NCI-H2196 treated with DMSO at 0.1 percent for 48 hours (cell line): Measurements from ENCODE around the gene RC3H1.
"Not testable (repeated sequence)": the region's sequence is repeated elsewhere in the genome, so short reads cannot be mapped to it uniquely, and the experiment has no call there.

Experiments used
- DNase-seq: peaks from one replicate; lab custom pipeline; 2025; ENCODE audit not compliant: unreplicated experiment; lab: John Stamatoyannopoulos, UW

The RC3H1 gene

GRCh38 chr1:173963477-173963876, 58.7 kb downstream of the RC3H1 start:
- no peak for DNase-seq

DNA sequence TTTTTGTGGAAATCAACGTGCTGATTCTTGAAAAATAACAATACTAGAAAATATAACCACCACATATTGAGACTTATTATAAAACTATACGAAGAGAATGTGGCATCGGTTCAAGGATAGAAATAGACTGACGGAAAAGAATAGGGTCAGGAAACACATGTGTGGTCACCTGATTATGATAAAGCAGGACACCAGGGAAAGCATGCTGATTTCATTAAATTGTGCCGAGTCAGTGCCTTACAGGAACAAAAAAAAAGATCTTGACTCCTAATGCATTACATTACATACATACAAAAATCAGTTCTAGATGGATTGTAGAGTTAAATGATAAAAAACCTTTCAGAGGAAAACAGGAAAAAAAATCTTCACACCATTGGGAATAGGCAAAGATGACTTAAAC, 61.5 kb downstream of the RC3H1 start:
- no peak for DNase-seq

GRCh38 chr1:173954179-173954578, 68.0 kb downstream of the RC3H1 start:
- no peak for DNase-seq

DNA sequence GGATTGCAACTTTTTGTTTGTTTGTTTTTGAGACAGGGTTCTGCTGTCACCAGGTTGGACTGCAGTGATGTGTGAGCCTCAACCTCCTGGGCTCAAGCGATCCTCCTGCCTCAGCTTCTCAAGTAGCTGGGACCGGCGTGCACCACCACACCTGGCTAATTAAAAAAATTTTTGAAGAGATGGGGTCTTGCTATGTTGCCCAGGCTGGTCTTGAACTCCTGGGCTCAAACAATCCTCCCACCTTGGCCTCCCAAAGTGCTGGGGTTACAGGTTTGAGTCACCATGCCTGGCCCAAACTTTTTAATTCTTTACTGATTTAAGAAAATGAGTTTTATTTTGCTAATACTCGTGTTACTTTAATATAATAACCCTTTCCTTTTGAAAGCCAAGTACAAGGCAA, 73.6 kb downstream of the RC3H1 start:
- no peak for DNase-seq

- no peak for DNase-seq
Measured at GRCh38 chr1:173946380-173946921, 75.7 kb downstream of the RC3H1 start.

DNA sequence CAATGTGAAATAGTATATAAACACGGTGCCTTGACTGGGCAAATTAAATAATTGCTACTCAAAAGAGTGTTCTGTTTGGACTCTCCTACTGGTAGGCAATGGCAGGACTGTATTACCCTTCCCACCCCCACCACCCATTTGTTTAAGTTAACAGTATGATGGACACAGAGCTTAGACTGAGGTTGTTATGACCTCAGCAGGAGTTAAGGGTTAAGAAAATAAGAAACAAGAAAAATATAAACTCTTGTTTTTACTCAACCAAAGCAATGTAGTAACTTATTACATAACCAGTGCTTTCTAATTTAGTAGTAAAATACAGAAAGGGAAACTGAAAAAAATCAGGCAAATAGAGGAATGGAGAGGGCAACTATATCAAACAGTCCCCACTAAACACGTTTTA, 85.1 kb downstream of the RC3H1 start:
- no peak for DNase-seq

DNA sequence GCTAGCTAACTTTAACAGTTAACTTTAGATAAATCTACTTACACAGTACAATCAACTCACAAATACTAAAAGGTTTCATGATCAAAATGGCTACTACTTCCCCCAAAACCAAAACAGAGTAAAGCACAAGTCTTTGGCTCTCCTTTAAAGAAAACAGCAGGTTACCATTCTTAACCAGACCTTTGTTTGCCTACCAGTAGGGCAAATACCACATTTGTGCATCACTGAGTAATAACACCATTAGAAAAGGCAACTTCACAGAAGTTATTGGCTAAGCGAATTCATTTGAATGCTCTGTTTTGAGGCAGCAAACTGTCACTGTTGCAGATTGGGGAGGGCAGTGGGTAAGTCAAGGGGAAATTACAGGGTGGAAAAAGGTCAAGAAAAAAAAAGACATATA, 87.7 kb downstream of the RC3H1 start:
- DNase-seq, result no peak

DNA sequence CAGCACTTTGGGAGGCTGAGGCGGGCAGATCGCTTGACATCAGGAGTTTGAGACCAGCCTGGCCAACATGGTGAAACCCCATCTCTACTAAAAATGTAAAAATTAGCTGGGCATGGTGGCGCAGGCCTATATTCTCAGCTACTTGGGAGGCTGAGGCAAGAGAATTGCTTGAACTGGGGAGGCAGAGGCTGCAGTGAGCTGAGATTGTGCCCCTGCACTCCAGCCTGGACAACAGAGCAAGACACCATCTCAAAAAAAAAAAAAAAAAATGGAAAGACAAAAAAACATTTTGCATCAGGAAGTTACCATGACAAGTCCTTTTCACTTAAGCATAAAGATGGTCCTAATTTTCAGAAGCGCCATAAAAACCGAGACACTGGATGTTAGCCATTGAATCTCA, 91.6 kb downstream of the RC3H1 start:
- not testable (repeated sequence) for DNase-seq

DNA sequence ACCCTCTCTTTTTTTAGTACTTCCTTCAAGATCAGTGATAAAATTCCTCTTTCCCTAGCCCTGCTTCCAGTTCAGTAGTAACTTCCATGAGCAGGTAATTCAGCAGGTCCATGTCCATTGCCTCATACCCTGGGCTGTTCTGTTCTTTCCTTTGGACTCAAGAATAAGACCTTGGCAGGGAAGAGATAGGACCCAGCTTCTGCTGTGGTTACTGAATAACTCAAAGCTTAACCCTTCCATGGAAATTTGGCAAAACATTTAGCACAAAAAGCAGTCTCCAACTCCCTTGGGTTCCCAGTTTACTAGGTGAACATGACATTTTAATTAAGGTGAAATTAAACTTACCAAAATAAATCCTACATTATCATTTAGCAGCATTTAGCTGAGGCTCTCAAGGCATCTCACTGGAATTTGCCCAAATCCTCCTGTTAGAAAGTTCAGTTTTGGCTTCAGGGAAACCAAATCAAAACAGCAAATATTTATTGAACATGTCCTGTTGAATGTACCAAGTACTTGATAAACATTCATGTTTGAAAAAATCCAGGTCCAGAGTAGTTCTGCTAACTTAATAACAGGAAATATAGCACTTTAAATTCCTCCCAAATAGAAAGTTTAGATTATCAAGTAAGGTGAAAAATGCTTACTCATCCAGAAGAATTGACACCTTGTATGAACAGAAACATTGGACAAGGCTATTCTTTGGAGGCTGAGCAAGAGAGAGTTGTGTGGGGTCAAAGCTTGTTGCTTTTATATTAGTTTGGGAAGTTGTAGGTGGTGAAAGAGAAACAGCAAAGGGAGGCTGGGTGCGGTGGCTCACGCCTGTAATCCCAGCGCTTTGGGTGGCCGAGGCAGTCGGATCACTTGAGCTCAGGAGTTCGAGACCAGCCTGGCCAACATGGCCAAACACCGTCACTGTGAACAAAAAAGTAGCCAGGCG, 96.6 kb downstream of the RC3H1 start:
- DNase-seq, result no peak

DNA sequence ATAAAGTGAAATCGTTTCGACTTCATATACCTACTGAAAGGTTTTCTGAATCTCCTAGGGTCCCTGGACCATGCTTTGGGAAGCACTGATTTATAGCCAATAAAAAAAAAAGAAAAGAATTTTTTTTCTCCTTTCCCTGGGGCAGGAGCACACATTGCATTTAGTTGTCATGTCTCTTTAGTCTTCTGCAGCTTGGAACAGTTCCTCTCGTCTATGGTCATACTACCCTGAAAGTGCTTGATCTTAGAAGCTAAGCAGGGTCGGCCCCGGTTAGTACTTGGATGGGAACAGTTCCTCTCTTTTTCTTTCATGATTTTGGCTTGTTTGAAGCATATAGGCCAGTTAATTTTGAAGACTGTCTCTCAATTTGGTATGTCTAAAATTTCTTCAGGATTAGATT, 101.3 kb downstream of the RC3H1 start:
- no peak for DNase-seq

GRCh38 chr1:173917635-173918493, 104.3 kb downstream of the RC3H1 start:
- no peak for DNase-seq

GRCh38 chr1:173917149-173917548, 105.0 kb downstream of the RC3H1 start, which contains the start of gene SERPINC1:
Gene SERPINC1 (minus strand): TSS chr1:173917327. CDS start chr1:173917259, 68 bp downstream.
- DNase-seq, result no peak

DNA sequence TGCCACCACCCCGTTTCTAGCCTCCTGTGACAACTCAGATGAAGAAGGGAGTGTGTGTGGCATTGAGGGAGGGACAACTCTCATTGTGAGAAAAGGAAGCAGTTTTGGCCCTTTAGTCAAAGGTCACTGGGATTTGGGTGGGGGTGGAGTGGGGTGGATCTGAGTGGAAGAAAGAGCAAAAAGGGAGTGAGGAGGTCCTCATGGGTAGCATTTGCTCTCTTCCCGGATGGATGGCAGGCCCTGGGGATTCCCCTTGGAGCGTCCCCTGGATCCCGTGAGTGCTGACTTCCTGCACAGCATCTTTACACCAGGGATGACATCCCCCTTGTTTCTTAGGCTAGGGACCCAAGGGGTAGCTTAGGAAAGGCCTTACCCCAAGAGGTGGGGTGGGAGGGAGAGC, 105.5 kb downstream of the RC3H1 start:
- no peak for DNase-seq

GRCh38 chr1:173915596-173915995, 106.6 kb downstream of the RC3H1 start:
- DNase-seq, result no peak

GRCh38 chr1:173914366-173914871, 107.7 kb downstream of the RC3H1 start:
- no peak for DNase-seq

DNA sequence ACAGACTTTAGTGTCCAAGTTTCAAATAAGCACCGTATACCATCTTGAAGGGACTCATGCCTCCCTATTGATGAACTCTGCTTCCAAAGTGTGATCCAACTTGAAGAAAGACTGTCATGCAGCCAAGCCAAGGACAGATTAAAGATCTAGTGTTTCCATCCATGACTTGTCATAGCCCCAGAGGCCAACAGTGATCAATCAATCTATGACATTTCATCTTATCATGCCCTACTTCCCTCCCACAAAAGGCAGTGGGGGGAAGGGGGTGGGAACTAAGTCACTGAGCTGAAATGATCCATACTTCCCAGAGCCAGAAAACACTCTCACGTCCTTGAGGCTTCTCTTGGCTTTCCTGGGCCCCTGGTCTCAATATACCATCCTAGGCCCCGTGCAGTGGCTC, 109.0 kb downstream of the RC3H1 start:
- DNase-seq, result no peak

DNA sequence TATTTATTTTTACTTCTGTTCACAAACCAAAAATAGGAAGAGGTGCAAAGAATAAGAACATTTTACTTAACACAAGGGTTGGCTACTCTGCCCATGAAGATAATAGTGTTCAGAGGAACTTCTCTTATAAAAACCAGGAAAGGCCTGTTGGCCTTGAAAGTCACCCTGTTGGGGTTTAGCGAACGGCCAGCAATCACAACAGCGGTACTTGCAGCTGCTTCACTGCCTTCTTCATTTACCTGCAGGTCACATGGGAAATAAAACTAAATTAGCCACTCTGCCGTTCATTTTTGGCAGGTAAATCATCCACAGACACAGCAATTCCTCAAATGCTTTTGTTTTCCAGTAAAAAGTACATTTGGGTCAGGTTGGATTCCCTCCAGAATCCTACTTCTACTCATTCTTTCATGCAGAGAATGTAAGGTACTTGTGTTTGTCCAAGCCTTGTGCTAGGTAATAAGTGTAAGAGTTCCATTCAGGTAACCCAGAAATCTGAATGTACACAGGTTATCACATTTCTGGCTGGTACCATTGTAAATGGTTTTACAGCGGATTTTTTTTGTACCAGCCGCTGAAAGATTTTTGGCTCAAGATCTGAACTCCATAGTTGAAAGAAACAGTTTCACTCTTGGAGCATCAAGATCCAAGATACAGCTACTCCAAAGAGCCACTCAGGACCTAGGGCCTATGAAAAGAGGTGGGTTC, 118.2 kb downstream of the RC3H1 start:
- no peak for DNase-seq

DNA sequence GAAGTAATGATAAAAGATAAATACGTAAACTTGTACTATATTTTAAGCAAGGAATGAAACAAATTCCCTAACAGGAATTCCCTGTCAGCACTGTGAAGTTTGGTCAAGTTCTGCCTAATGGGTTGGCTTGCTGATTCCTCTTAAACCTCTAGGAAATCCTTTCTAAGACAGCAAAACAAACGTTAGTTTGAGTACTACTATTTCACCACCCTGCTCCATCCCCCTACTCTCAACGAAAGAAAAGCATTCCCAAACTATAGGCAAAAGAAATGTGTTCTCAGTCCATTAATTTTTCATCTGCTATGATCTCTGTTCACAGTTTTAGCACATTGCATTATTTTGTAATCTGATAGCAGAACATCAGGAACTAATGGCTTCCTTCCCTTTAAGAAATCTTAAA, 121.2 kb downstream of the RC3H1 start:
- DNase-seq, result no peak

GRCh38 chr1:173900427-173900826, 121.7 kb downstream of the RC3H1 start:
- no peak for DNase-seq

DNA sequence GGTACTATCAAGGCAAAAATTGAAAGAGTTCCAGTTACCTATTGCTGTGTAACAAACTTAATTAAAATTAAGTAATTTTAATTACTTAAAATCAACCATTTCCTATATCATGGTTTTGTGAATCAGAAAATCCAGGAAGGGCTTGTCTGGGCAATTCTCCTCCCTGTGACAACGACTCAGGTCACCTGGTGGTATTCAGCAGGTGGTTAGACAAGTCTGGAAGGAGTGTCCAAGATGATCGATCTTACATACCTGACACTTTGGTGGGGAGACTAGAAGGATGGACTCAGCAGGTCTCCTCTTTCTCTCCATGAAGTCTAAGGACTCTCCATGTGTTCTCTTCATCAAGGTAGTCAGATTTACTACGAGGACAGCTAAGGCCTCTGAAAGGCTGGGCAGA, 128.0 kb downstream of the RC3H1 start:
- no peak for DNase-seq

GRCh38 chr1:173893611-173894010, 128.5 kb downstream of the RC3H1 start:
- DNase-seq, result no peak
